ENCODE data around the gene RNASEL. TPM values are rescaled to one million over a fixed set of nuclear protein-coding genes. Genes with fewer than 3 reads are reported as not detected.

Gene RNASEL
- polyA plus RNA-seq, 2 of the 4 experiments (the other 2 are of a cell fraction), result 1.9 to 4.1 TPM

DNA sequence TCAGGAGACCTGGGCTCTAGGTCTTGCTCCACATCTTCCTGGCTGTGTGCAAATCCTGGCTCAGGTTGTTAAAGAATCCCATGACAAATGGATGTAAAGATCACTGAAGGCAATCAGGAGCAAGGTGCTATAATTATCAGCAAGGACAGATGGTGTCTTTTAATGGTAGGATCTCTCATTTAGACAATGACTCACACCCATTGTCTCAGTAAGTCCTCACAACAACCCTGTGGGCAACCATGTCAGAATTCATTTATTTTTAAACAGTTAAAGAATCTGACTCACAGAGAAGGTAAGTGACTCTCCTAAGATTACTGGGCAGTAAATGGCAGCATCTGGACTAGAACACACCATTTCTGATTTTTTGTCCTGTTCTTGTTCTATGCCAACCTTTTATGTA, 32.8 kb downstream of the RNASEL start:
- FAIRE-seq (no peak), DNase-seq (ENCODE audit: low read depth in 1 of 2, low spot score in 1 of 2) (no peak), ATAC-seq (no peak)
- ChIA-PET POLR2A (no interaction called here), CTCF (no interaction called here)
- Histone ChIP-seq H3K4me2 (no peak overlapping the region), H3K4me3 (no peak overlapping the region), H3K27ac (no peak overlapping the region), H3K9me3 (peaks cover 3% of the 10 kb centered on the region; the same call in 1 of the 3 replicates), H3K4me1 (no peaks in the 10 kb centered on the region)
- TF ChIP-seq, protein P1, sequence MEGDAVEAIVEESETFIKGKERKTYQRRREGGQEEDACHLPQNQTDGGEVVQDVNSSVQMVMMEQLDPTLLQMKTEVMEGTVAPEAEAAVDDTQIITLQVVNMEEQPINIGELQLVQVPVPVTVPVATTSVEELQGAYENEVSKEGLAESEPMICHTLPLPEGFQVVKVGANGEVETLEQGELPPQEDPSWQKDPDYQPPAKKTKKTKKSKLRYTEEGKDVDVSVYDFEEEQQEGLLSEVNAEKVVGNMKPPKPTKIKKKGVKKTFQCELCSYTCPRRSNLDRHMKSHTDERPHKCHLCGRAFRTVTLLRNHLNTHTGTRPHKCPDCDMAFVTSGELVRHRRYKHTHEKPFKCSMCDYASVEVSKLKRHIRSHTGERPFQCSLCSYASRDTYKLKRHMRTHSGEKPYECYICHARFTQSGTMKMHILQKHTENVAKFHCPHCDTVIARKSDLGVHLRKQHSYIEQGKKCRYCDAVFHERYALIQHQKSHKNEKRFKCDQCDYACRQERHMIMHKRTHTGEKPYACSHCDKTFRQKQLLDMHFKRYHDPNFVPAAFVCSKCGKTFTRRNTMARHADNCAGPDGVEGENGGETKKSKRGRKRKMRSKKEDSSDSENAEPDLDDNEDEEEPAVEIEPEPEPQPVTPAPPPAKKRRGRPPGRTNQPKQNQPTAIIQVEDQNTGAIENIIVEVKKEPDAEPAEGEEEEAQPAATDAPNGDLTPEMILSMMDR (IDR thresholded peaks at IDR 0.05), result no peak
- TF ChIP-seq, protein P2, sequence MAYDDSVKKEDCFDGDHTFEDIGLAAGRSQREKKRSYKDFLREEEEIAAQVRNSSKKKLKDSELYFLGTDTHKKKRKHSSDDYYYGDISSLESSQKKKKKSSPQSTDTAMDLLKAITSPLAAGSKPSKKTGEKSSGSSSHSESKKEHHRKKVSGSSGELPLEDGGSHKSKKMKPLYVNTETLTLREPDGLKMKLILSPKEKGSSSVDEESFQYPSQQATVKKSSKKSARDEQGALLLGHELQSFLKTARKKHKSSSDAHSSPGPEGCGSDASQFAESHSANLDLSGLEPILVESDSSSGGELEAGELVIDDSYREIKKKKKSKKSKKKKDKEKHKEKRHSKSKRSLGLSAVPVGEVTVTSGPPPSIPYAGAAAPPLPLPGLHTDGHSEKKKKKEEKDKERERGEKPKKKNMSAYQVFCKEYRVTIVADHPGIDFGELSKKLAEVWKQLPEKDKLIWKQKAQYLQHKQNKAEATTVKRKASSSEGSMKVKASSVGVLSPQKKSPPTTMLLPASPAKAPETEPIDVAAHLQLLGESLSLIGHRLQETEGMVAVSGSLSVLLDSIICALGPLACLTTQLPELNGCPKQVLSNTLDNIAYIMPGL (CRISPR knock-in tag; IDR thresholded peaks at IDR 0.05; ENCODE audit: borderline replicate concordance), result no peak
- TF ChIP-seq, protein P3, sequence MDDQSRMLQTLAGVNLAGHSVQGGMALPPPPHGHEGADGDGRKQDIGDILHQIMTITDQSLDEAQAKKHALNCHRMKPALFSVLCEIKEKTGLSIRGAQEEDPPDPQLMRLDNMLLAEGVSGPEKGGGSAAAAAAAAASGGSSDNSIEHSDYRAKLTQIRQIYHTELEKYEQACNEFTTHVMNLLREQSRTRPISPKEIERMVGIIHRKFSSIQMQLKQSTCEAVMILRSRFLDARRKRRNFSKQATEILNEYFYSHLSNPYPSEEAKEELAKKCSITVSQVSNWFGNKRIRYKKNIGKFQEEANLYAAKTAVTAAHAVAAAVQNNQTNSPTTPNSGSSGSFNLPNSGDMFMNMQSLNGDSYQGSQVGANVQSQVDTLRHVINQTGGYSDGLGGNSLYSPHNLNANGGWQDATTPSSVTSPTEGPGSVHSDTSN (IDR thresholded peaks at IDR 0.05), result no peak
- TF ChIP-seq BHLHE40 (IDR thresholded peaks at IDR 0.05; ENCODE audit: low read depth, low read length), result no peak
- TF ChIP-seq SMC3 (IDR thresholded peaks at IDR 0.05), result no peak
- no peak for TF ChIP-seq SREBF2 (IDR thresholded peaks at IDR 0.05)
- TF ChIP-seq CEBPB (IDR thresholded peaks at IDR 0.05), result no peak
- no peak for TF ChIP-seq TFCP2L1 (CRISPR knock-in tag; IDR thresholded peaks at IDR 0.05)
- TF ChIP-seq, protein P4, sequence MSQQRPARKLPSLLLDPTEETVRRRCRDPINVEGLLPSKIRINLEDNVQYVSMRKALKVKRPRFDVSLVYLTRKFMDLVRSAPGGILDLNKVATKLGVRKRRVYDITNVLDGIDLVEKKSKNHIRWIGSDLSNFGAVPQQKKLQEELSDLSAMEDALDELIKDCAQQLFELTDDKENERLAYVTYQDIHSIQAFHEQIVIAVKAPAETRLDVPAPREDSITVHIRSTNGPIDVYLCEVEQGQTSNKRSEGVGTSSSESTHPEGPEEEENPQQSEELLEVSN (IDR thresholded peaks at IDR 0.05; ENCODE audit: borderline replicate concordance, low read depth), result no peak
- TF ChIP-seq ZC3H11A (IDR thresholded peaks at IDR 0.05), result no peak
- no peak for TF ChIP-seq JUN (IDR thresholded peaks at IDR 0.05)
- no peak for TF ChIP-seq POLR2AphosphoS2 (conservative IDR thresholded peaks at IDR 0.05; ENCODE audit: low read length)
- TF ChIP-seq ZFP36 (IDR thresholded peaks at IDR 0.05; ENCODE audit: borderline replicate concordance, partially characterized antibody), result no peak
- no peak for TF ChIP-seq HOXB5 (CRISPR knock-in tag; IDR thresholded peaks at IDR 0.05)
- TF ChIP-seq FOXS1 (CRISPR knock-in tag; IDR thresholded peaks at IDR 0.05), result no peak
- no peak for TF ChIP-seq HEYL (CRISPR knock-in tag; IDR thresholded peaks at IDR 0.05)
- no peak for TF ChIP-seq MAFK (IDR thresholded peaks at IDR 0.05; ENCODE audit: partially characterized antibody)
- TF ChIP-seq TP53 (CRISPR knock-in tag; IDR thresholded peaks at IDR 0.05), result no peak

DNA sequence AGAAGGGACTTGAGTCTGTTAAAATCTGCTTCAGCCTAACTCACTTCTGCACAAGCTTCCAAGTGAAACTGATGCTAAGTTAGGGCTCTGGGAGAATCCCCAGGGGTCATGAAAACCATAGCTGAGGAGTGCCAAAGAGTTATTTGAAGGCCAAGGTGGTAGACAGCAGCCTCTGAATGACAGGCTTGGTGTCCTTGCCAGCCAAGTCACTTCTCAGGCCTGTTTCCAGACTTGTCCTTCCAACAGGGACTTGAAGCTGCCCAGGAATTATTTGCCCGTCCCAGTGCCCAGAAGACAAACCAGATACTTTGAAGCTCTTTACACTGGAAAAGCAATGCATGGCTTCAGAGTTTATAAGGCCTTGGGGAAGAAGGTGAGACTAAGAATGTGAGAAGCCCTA, 33.6 kb downstream of the RNASEL start:
- 29% methylated on average over 1 of the region's 1 CpG for WGBS (ENCODE audit: missing lambda C conversion rate)
- ATAC-seq (no peak), FAIRE-seq (no peak), DNase-seq (ENCODE audit: low read depth in 1 of 2, low spot score in 1 of 2) (no peak)
- H3K27ac ChIP-seq, result no peak overlapping the region
- CTCF ChIA-PET, result no interaction called here
- H3K9me3 ChIP-seq, result peaks cover 3% of the 10 kb centered on the region; the same call in 1 of the 3 replicates
- no peaks in the 10 kb centered on the region for H3K4me1 ChIP-seq
- H3K4me2 ChIP-seq, result no peak overlapping the region
- no peak overlapping the region for H3K4me3 ChIP-seq
- no peak for TF ChIP-seq NR3C1 (IDR thresholded peaks at IDR 0.05)
- POLR2A ChIA-PET, result no interaction called here

DNA sequence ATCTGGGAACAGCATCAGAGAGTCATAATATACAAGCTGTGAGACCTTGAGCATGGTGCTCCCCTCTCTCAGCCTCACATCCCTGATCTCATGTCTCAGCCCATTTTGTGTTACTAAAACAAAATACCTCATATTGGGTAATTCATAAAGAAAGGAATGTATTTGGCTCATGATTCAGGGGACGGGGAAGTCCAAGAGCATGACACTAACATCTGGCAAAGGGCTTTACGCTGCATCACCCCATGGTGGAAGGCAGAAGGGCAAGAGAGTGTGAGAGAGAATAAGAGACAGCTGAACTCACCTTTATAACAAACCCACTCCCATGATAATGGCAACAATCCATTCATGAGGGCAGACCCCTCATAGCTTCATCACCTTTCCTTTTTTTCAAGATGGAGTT, 36.5 kb downstream of the RNASEL start:
- H3K4me2 ChIP-seq, result no peak overlapping the region
- H3K4me1 ChIP-seq, result no peaks in the 10 kb centered on the region
- 5% methylated on average over 2 of the region's 2 CpGs for WGBS (ENCODE audit: missing lambda C conversion rate)
- DNase-seq (ENCODE audit: low read depth in 1 of 2, low spot score in 1 of 2), result no peak
- H3K9me3 ChIP-seq, result peaks cover 3% of the 10 kb centered on the region; the same call in 1 of the 3 replicates
- CTCF ChIA-PET, result interaction anchor here (1.1 kb wide), 1 partner anchor 48 kb away, joined by 4 read pairs; no protein-coding TSS in a partner anchor
- POLR2A ChIA-PET, result no interaction called here
- no peak for FAIRE-seq
- no peak overlapping the region for H3K27ac ChIP-seq
- no peak overlapping the region for H3K4me3 ChIP-seq
- no peak for ATAC-seq
- no peak for TF ChIP-seq CHD2 (IDR thresholded peaks at IDR 0.05; ENCODE audit: low read length, partially characterized antibody)
- no peak for TF ChIP-seq KDM5A (IDR thresholded peaks at IDR 0.05)
- TF ChIP-seq BHLHE40 (IDR thresholded peaks at IDR 0.05; ENCODE audit: low read depth, low read length), result no peak
- TF ChIP-seq MAFK (IDR thresholded peaks at IDR 0.05; ENCODE audit: partially characterized antibody), result no peak
- no peak for TF ChIP-seq CEBPB (IDR thresholded peaks at IDR 0.05)
